IMR-90 (cell line): ENCODE measurements around the gene UNK. TPM values are rescaled to one million over a fixed set of nuclear protein-coding genes. Genes with fewer than 3 reads are reported as not detected.

Source experiments
- ATAC-seq: fragments of 200-7000 bp; cut with Tn5 transposase; 2 replicates; pipeline ENCODE4 v1.9.1; 2020; ENCODE audit warnings: low read depth, mild to moderate bottlenecking, moderate library complexity
- BruUV-seq: library from RNA; stranded (reverse); fragments of 400-500 nt; replicated peaks from 2 replicates; lab custom pipeline; 2021; lab: Mats Ljungman, UMichigan
- CTCF ChIA-PET: fragments of 300-600 bp; formaldehyde crosslinking; extraction: SDS; loops from one replicate; lab custom pipeline; 2021; ENCODE audit warnings: antibody characterized with exemption; lab: Yijun Ruan, JAX
- POLR2A ChIA-PET: fragments of 300-600 bp; sonication (Branson Sonifier 250); formaldehyde crosslinking; loops from one replicate; lab custom pipeline; 2022; ENCODE audit warnings: antibody characterized with exemption; ENCODE audit not compliant: unreplicated experiment; lab: Charles Lee
- DNase-seq: peaks from one replicate; pipeline ENCODE4 v3.0.0; 2013
- H2AFZ ChIP-seq: replicated peaks from 2 replicates; pipeline ENCODE3; 2013; ENCODE audit warnings: low read length, mild to moderate bottlenecking; ENCODE audit not compliant: poor library complexity
- H2AK5ac ChIP-seq: 2 replicates; pipeline ENCODE4 v1.6.1; 2013; ENCODE audit warnings: low read depth, low read length, inconsistent platforms
- H2AK9ac ChIP-seq: replicated peaks from 2 replicates; pipeline ENCODE3; 2013; ENCODE audit warnings: mild to moderate bottlenecking, low read depth, low read length, moderate library complexity; ENCODE audit not compliant: poor library complexity
- H2BK120ac ChIP-seq: 2 replicates; pipeline ENCODE4 v1.6.1; 2013; ENCODE audit warnings: low read depth, low read length, inconsistent platforms
- H2BK15ac ChIP-seq: 3 replicates; pipeline ENCODE4 v1.6.1; 2013; ENCODE audit warnings: low read depth, low read length, inconsistent platforms
- H2BK20ac ChIP-seq: 2 replicates; pipeline ENCODE4 v1.6.1; 2013; ENCODE audit warnings: low read depth, mild to moderate bottlenecking, inconsistent platforms, low read length, moderate library complexity
- H2BK5ac ChIP-seq: 2 replicates; pipeline ENCODE4 v1.6.1; 2013; ENCODE audit warnings: mild to moderate bottlenecking, low read depth, low read length, inconsistent platforms; ENCODE audit not compliant: poor library complexity, severe bottlenecking
- H3K14ac ChIP-seq: replicated peaks from 2 replicates; pipeline ENCODE4 v1.6.1; 2013; ENCODE audit warnings: low read depth, low read length, inconsistent platforms
- H3K18ac ChIP-seq: 2 replicates; pipeline ENCODE4 v1.6.1; 2013; ENCODE audit warnings: low read depth, low read length, control low read depth
- H3K23ac ChIP-seq: 2 replicates; pipeline ENCODE4 v1.6.1; 2013; ENCODE audit warnings: low read depth, low read length, inconsistent platforms
- H3K27ac ChIP-seq: 2 replicates; pipeline ENCODE4 v1.5.1; 2013; ENCODE audit warnings: mild to moderate bottlenecking, control low read depth, low read length; ENCODE audit not compliant: insufficient read depth
- H3K27me3 ChIP-seq: 2 replicates; pipeline ENCODE4 v1.6.1; 2013; ENCODE audit warnings: low read length; ENCODE audit not compliant: control insufficient read depth, insufficient read depth
- H3K36me3 ChIP-seq: 2 replicates; pipeline ENCODE4 v1.6.1; 2013; ENCODE audit warnings: low read length, mixed read lengths; ENCODE audit not compliant: control insufficient read depth, insufficient read depth
- H3K4ac ChIP-seq: 2 replicates; pipeline ENCODE4 v1.6.1; 2013; ENCODE audit warnings: low read depth, low read length, inconsistent platforms
- H3K4me1 ChIP-seq: 2 replicates; pipeline ENCODE4 v1.6.1; 2013; ENCODE audit warnings: low read length, mixed read lengths; ENCODE audit not compliant: control insufficient read depth, insufficient read depth
- H3K4me2 ChIP-seq: 2 replicates; pipeline ENCODE4 v1.6.1; 2013; ENCODE audit warnings: low read depth, mild to moderate bottlenecking, control low read depth, low read length, moderate library complexity
- H3K4me3 ChIP-seq: 2 replicates; pipeline ENCODE4 v1.5.1; 2013; ENCODE audit warnings: low read depth, mild to moderate bottlenecking, control low read depth, low read length, moderate library complexity; ENCODE audit not compliant: insufficient read depth
- H3K56ac ChIP-seq: 2 replicates; pipeline ENCODE4 v1.6.1; 2013; ENCODE audit warnings: low read length, inconsistent platforms; ENCODE audit not compliant: insufficient read depth; ENCODE audit errors: extremely low read depth
- H3K79me1 ChIP-seq, 2 experiments: 2 replicates each; pipeline ENCODE4 v1.6.1; 2013; ENCODE audit warnings: low read length in 2 of 2, inconsistent platforms in 1 of 2, low read depth in 1 of 2
- H3K9ac ChIP-seq: 2 replicates; pipeline ENCODE4 v1.6.1; 2013; ENCODE audit warnings: low read depth, low read length, control low read depth
- H3K9me1 ChIP-seq: 2 replicates; pipeline ENCODE4 v1.6.1; 2013; ENCODE audit warnings: low read length, inconsistent platforms; ENCODE audit not compliant: insufficient read depth
- H3K9me3 ChIP-seq: 2 replicates; pipeline ENCODE4 v1.6.1; 2013; ENCODE audit warnings: low read length; ENCODE audit not compliant: control insufficient read depth, insufficient read depth
- H4K20me1 ChIP-seq: 2 replicates; pipeline ENCODE4 v1.6.1; 2013; ENCODE audit warnings: low read length, inconsistent platforms; ENCODE audit not compliant: insufficient read depth
- H4K5ac ChIP-seq: 2 replicates; pipeline ENCODE4 v1.6.1; 2013; ENCODE audit warnings: mild to moderate bottlenecking, low read depth, low read length, control low read depth
- H4K8ac ChIP-seq, 2 experiments: 2 replicates each; pipeline ENCODE4 v1.6.1; 2013; ENCODE audit warnings: low read depth in 2 of 2, low read length in 2 of 2, control low read depth in 1 of 2, inconsistent platforms in 1 of 2
- H4K91ac ChIP-seq: 2 replicates; pipeline ENCODE4 v1.6.1; 2013; ENCODE audit warnings: low read depth, low read length, inconsistent platforms; ENCODE audit not compliant: insufficient read depth
- CHD1 ChIP-seq: IDR thresholded peaks from 2 replicates; pipeline ENCODE4 v1.6.1; 2012; ENCODE audit warnings: low read depth, low read length, improper control_type of control experiment
- ELK1 ChIP-seq: fragments of 150-350 bp; IDR thresholded peaks from 2 replicates; pipeline ENCODE4 v1.6.1; 2016; ENCODE audit warnings: low read depth, mild to moderate bottlenecking, low read length, moderate library complexity, borderline replicate concordance
- FOS ChIP-seq: fragments of 150-350 bp; IDR thresholded peaks from 2 replicates; pipeline ENCODE4 v1.6.1; 2016; ENCODE audit warnings: low read depth, low read length
- MAZ ChIP-seq: IDR thresholded peaks from 2 replicates; pipeline ENCODE4 v1.6.1; 2012; ENCODE audit warnings: low read depth, mild to moderate bottlenecking, low read length, improper control_type of control experiment, moderate library complexity, borderline replicate concordance
- POLR2A ChIP-seq: IDR thresholded peaks from 2 replicates; pipeline ENCODE4 v1.6.1; 2012; ENCODE audit warnings: mild to moderate bottlenecking, low read depth, low read length
- RCOR1 ChIP-seq: IDR thresholded peaks from 2 replicates; pipeline ENCODE4 v1.6.1; 2012; ENCODE audit warnings: mild to moderate bottlenecking, low read length, improper control_type of control experiment; ENCODE audit not compliant: insufficient replicate concordance
- USF2 ChIP-seq: fragments of 150-350 bp; IDR thresholded peaks from 2 replicates; pipeline ENCODE4 v1.6.1; 2017; ENCODE audit warnings: mild to moderate bottlenecking, antibody characterized with exemption, low read length, low read depth
- WGBS, 2 experiments: methylation state at CpG; one replicate each; pipeline versions ENCODE4 v1.1.5 to v1.1.7; 2013; ENCODE audit warnings: missing lambda C conversion rate in 2 of 2; ENCODE audit not compliant: insufficient read length in 1 of 2; ENCODE audit errors: extremely low coverage in 2 of 2; 5-methylcytosine and 5-hydroxymethylcytosine counted together
- dilution Hi-C: fragments of 300-500 bp; cut with HindIII; formaldehyde crosslinking; loops from one replicate; pipeline ENCODE4 v1.14.3; 2018; ENCODE audit warnings: low sequenced_read_pairs; ENCODE audit not compliant: unreplicated experiment
- in situ Hi-C: fragments of 300-500 bp; cut with MboI; formaldehyde crosslinking; loops from 3 replicates; pipeline ENCODE4 v1.14.3; 2019; ENCODE audit warnings: low sequenced_read_pairs, inconsistent platforms, mixed read lengths
- intact Hi-C: fragments of 100-400 bp; cut with micrococcal nuclease; formaldehyde crosslinking; loops from 2 replicates; pipeline ENCODE4 v1.10.0; 2022
- polyA plus RNA-seq, 3 experiments: library from polyadenylated mRNA; depleted of rRNA; stranded (reverse); fragments of >200 nt; gene quantifications; 2 replicates each; pipeline ENCODE4 v1.2.3, GENCODE V29; 2012; ENCODE audit warnings: low replicate concordance in 1 of 3
- total RNA-seq: library from RNA; depleted of rRNA; stranded (reverse); fragments of >200 nt; gene quantifications from 2 replicates; pipeline ENCODE4 v1.2.3, GENCODE V29; 2012

Gene UNK
- total and polyA plus RNA-seq, 2 of the 4 experiments (the other 2 are of a cell fraction), result 15.4 to 17.3 TPM

GRCh38 chr17:75773808-75774470 lies 10.7 kb upstream of the UNK start:
- Histone ChIP-seq H3K18ac (no peak overlapping the region), H3K4ac (no peak overlapping the region), H2AK5ac (no peak overlapping the region), H3K9me3 (no peaks in the 10 kb centered on the region), H2AFZ (no peak overlapping the region), H3K4me2 (no peak overlapping the region), H3K9ac (no peak overlapping the region), H2BK20ac (no peak overlapping the region), H2BK5ac (no peak overlapping the region), H3K9me1 (peaks cover 15% of the 10 kb centered on the region), H2BK120ac (no peak overlapping the region), H3K36me3 (peaks cover 23% of the 10 kb centered on the region), H3K4me1 (peaks cover 2% of the 10 kb centered on the region), H4K20me1 (peaks cover 48% of the 10 kb centered on the region), H3K56ac (no peak overlapping the region), H3K4me3 (no peak overlapping the region), H3K79me1 (peaks cover 10 to 34% of the 10 kb centered on the region in 2 experiments), H3K23ac (no peak overlapping the region), H3K14ac (no peak overlapping the region), H2BK15ac (no peak overlapping the region), H3K27ac (no peak overlapping the region), H4K8ac (no peak overlapping the region), H3K27me3 (no peaks in the 10 kb centered on the region), H4K91ac (no peak overlapping the region), H2AK9ac (no peak overlapping the region), H4K5ac (no peak overlapping the region)
- WGBS, 2 experiments, result 84% methylated on average over 4 of the region's 15 CpGs; no CpG with 5 or more reads in 1 of the 2 experiments
- TF ChIP-seq CHD1 (no peak), POLR2A (peak; percentile 24), RCOR1 (no peak), USF2 (no peak), ELK1 (no peak), MAZ (no peak), FOS (no peak)
- BruUV-seq, result no TSS peak
- no peak for DNase-seq
- in situ Hi-C loops, result no loop called here
- ATAC-seq, result no peak
- dilution Hi-C loops, result no loop called here
- ChIA-PET POLR2A (interaction anchor here (0.6 kb wide), 2 partner anchors 9 to 80 kb away, joined by 3 to 6 read pairs; partner anchors contain the start of gene GALK1), CTCF (interaction anchor here (1.0 to 1.3 kb wide), 2 partner anchors 9 kb away, joined by 3 to 5 read pairs; partner anchors contain the start of gene GALK1)
- intact Hi-C loops, result no loop called here
